H1 (cell line): ENCODE measurements around the gene IGSF9B. TPM values are rescaled to one million over a fixed set of nuclear protein-coding genes. Genes with fewer than 3 reads are reported as not detected.

Experiments used
- CHD7 ChIP-seq: fragments of 300-600 bp; sonication (generic); IDR thresholded peaks from 2 replicates; pipeline ENCODE4 v1.7.1; 2012; ENCODE audit warnings: low read length, moderate library complexity, mild to moderate bottlenecking, inconsistent platforms; ENCODE audit not compliant: insufficient replicate concordance
- CREB1 ChIP-seq: IDR thresholded peaks from 2 replicates; pipeline ENCODE4 v1.6.1; 2012; ENCODE audit warnings: inconsistent platforms
- EGR1 ChIP-seq: IDR thresholded peaks from 2 replicates; pipeline ENCODE4 v1.6.1; 2011; ENCODE audit warnings: low read depth, low read length, borderline replicate concordance
- GTF2F1 ChIP-seq: IDR thresholded peaks from 2 replicates; pipeline ENCODE4 v1.6.1; 2012; ENCODE audit warnings: low read depth, low read length, improper control_type of control experiment, borderline replicate concordance
- JUND ChIP-seq: IDR thresholded peaks from 2 replicates; pipeline ENCODE4 v1.6.1; 2011; ENCODE audit warnings: mild to moderate bottlenecking, improper control_type of control experiment, low read length
- NANOG ChIP-seq: IDR thresholded peaks from 2 replicates; pipeline ENCODE4 v1.6.1; 2011; ENCODE audit warnings: low read length, low read depth, mild to moderate bottlenecking, inconsistent platforms; ENCODE audit not compliant: insufficient read depth, poor library complexity, severe bottlenecking
- polyA plus RNA-seq, 7 experiments: library from polyadenylated mRNA; depleted of rRNA in 3 of 7; stranded (reverse) in 5 of 7; unstranded in 2 of 7; fragments of >200 nt in 5 of 7; fragments of 200-250 nt in 2 of 7; gene quantifications; 1 replicate in 5 of 7; 2 replicates in 1 of 7; 4 replicates in 1 of 7; pipeline versions ENCODE4 v1.2.1 to v1.2.3, GENCODE V29; 2011 to 2013; ENCODE audit warnings: missing spikeins in 2 of 7, mixed read lengths in 2 of 7
- total RNA-seq: library from RNA; stranded (reverse); fragmentation: NEBNext Ultra II Directional; extraction: Animal tissue kit (Norgen Biotek cat#: 25700); gene quantifications from 2 replicates; pipeline ENCODE4 v1.2.1, GENCODE V29; 2021

The IGSF9B gene
- total and polyA plus RNA-seq, 2 of the 8 experiments (the other 6 are each of a cell fraction or from before 2014, with no cell fraction given) = 16.5 to 49.2 TPM

GRCh38 chr11:133908827-133909226 lies 47.9 kb downstream of the IGSF9B start (continued):
- TF ChIP-seq EGR1 (no peak), CHD7 (no peak), CREB1 (no peak), NANOG (no peak), JUND (no peak), GTF2F1 (no peak)
